Activated T-helper 1 cell treated with anti-CD3 and anti-CD28 coated beads, Interleukin-12 subunit alpha, Interleukin-12 subunit beta, Interleukin-2, Interleukin-4 antibody, amounts not matched to agents 30 ng/mL and 10 ng/mL and 1 ng/mL, durations not matched to agents 14 hours and 24 hours and 36 hours (primary cell): ENCODE measurements around the gene FUT3. TPM values are rescaled to one million over a fixed set of nuclear protein-coding genes. Genes with fewer than 3 reads are reported as not detected.
"Not testable (repeated sequence)": the region's sequence is repeated elsewhere in the genome, so short reads cannot be mapped to it uniquely, and the experiment has no call there.

Experiments
- DNase-seq: peaks from one replicate; pipeline ENCODE4 v3.0.0; 2021; ENCODE audit warnings: low spot score
- H3K27ac Mint-ChIP-seq: one replicate; pipeline ENCODE4 v1.8.0; 2021; ENCODE audit warnings: mild to moderate bottlenecking, mixed read lengths
- H3K27me3 Mint-ChIP-seq: one replicate; pipeline ENCODE4 v1.8.0; 2022; ENCODE audit warnings: mild to moderate bottlenecking, moderate library complexity, mixed read lengths; ENCODE audit not compliant: insufficient read depth
- H3K36me3 Mint-ChIP-seq: one replicate; pipeline ENCODE4 v1.8.0; 2021; ENCODE audit warnings: low read depth, mixed read lengths
- H3K4me1 Mint-ChIP-seq: one replicate; pipeline ENCODE4 v1.8.0; 2021; ENCODE audit warnings: low read depth, mixed read lengths
- H3K4me3 Mint-ChIP-seq: one replicate; pipeline ENCODE4 v1.8.0; 2021; ENCODE audit warnings: mild to moderate bottlenecking, moderate library complexity, mixed read lengths
- H3K9me3 Mint-ChIP-seq: one replicate; pipeline ENCODE4 v1.8.0; 2021; ENCODE audit warnings: mixed read lengths
- intact Hi-C: fragments of 100-400 bp; cut with micrococcal nuclease; formaldehyde crosslinking; loops from one replicate; pipeline ENCODE4 v1.15.1; 2024
- total RNA-seq: library from RNA; stranded (reverse); gene quantifications from 2 replicates; pipeline ENCODE4 v1.2.3, GENCODE V29; 2022

The FUT3 gene
- total RNA-seq, 1 donor from 2014 or later = not detected

DNA sequence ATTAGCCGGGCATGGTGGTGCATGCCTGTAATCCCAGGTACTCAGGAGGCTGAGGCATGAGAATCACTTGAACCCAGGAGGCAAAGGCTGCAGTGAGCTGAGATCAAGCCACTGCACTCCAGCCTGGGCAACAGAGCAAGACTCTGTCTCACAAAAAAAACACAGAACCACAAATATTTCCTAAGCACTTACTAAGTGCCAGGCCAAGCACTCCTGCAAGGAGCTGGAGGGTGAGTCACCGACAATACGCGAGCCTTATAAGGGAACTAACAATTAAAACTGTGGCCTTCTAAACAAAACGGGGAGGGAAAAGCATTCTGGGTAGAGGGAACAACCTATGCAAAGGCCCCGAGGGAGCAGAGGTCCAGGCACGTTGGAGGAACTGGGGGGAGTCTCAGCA is 23.2 kb upstream of the FUT3 start:
- DNase-seq, H3K36me3 Mint-ChIP-seq, H3K27ac Mint-ChIP-seq, H3K27me3 Mint-ChIP-seq, intact Hi-C loops, H3K4me3 Mint-ChIP-seq, H3K9me3 Mint-ChIP-seq, H3K4me1 Mint-ChIP-seq: not testable (repeated sequence)

DNA sequence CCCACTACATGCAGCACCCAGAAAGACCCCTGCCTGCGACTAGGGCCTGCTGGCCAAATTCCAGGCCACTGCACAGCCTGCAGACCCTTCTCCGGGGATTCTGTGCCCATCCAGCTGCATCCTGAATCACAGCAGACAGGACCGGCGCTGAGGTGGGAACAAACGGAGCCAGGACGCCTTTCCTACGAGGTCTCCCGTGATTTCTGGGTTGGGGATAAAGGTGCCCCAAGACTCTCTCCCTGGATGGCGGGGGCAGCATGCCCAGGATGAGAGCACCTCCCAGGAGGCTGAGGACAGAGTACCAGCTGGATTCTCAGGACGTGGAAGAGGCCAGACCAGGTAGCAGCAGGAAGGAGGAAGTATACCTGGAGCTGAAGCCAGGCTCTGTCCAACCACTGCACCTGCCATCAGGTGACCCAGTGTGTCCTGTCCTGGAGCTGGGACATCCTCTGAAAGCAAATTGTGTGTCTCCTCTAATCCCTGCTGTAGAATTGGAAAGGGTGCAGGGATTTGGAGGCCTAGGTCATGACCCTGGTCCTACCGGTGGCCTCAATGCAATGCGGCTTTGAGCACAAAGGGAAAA is 22.5 kb upstream of the FUT3 start:
- no peaks in the 10 kb centered on the region for H3K27me3 Mint-ChIP-seq
- no peak for DNase-seq
- H3K4me1 Mint-ChIP-seq = no peaks in the 10 kb centered on the region
- no peak overlapping the region for H3K27ac Mint-ChIP-seq
- H3K36me3 Mint-ChIP-seq = no peaks in the 10 kb centered on the region
- no peaks in the 10 kb centered on the region for H3K9me3 Mint-ChIP-seq
- no peak overlapping the region for H3K4me3 Mint-ChIP-seq
- intact Hi-C loops = no loop called here

GRCh38 chr19:5870986-5871394 is 19.7 kb upstream of the FUT3 start:
- no peaks in the 10 kb centered on the region for H3K36me3 Mint-ChIP-seq
- DNase-seq = no peak
- no peaks in the 10 kb centered on the region for H3K4me1 Mint-ChIP-seq
- no peaks in the 10 kb centered on the region for H3K9me3 Mint-ChIP-seq
- H3K4me3 Mint-ChIP-seq = no peak overlapping the region
- no peaks in the 10 kb centered on the region for H3K27me3 Mint-ChIP-seq
- intact Hi-C loops = no loop called here
- H3K27ac Mint-ChIP-seq = no peak overlapping the region

GRCh38 chr19:5867201-5868136 is 16.2 kb upstream of the FUT3 start:
- H3K4me1 Mint-ChIP-seq = no peaks in the 10 kb centered on the region

DNA sequence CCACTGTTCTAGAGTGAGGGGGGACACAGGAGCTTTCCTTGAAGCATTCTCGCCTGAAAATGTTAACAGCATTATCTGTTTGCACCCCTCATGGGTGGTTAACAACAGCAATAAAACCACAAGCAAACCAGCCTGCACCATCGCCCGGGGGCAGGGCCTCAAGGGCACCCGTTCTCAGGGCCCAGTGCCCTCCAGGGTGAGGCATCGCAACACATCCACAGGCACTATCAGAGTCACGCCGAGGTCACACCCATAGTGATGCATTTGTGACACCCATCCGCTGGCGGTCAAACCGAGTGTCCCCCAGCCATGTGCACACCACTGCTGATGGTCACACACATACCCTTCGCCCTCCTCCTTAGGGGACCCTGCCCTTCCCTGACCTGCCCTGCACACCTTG is 14.5 kb upstream of the FUT3 start:
- H3K4me3 Mint-ChIP-seq = no peak overlapping the region
- no peaks in the 10 kb centered on the region for H3K9me3 Mint-ChIP-seq
- no peak for DNase-seq
- no peaks in the 10 kb centered on the region for H3K27me3 Mint-ChIP-seq
- H3K36me3 Mint-ChIP-seq = no peaks in the 10 kb centered on the region
- H3K27ac Mint-ChIP-seq = no peak overlapping the region
- no peaks in the 10 kb centered on the region for H3K4me1 Mint-ChIP-seq
- intact Hi-C loops = no loop called here

More at GRCh38 chr19:5867201-5868136, 16.2 kb upstream of the FUT3 start:
- intact Hi-C loops = no loop called here
- no peak overlapping the region for H3K4me3 Mint-ChIP-seq
- H3K36me3 Mint-ChIP-seq = no peaks in the 10 kb centered on the region
- no peak for DNase-seq
- H3K9me3 Mint-ChIP-seq = no peaks in the 10 kb centered on the region
- H3K27me3 Mint-ChIP-seq = no peaks in the 10 kb centered on the region
- H3K27ac Mint-ChIP-seq = no peak overlapping the region

DNA sequence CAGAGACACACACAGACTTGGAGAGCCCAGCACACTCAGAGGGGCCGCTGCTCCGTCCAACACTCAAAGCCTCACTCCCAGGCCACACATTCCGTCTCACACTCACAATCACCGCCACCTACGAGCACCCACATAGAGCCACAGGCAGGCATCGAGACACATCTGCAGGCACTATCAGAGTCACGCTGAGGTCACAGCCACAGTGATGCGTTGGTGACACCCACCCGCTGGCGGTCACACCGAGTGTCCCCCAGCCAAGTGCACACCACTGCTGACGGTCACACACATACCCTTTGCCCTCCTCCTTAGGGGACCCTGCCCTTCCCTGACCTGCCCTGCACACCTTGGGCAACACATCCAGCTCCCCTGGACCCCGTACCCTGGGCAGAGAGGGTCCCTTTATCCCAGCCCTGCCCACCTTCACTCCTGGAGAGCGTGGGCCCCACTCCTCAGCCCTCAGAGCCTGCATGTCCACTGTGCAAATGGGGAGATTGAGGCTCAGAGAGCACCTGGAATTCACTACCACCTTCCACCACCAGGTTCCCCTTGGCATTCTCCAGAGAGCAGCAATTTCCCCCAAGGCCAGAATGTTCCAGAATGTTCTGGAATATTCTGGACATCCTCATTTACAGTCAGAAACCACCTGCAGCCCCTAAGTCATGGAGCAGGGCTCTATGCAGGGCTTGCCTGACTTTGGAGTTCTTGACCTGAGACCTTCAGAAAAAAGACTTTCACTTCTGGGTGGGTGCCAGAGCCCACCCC is 13.7 kb upstream of the FUT3 start:
- H3K4me3 Mint-ChIP-seq = no peak overlapping the region
- no peaks in the 10 kb centered on the region for H3K27me3 Mint-ChIP-seq
- H3K4me1 Mint-ChIP-seq = no peaks in the 10 kb centered on the region
- DNase-seq = no peak
- H3K9me3 Mint-ChIP-seq = no peaks in the 10 kb centered on the region
- H3K27ac Mint-ChIP-seq = peak overlapping the region; percentile 58
- intact Hi-C loops = no loop called here
- no peaks in the 10 kb centered on the region for H3K36me3 Mint-ChIP-seq

- DNase-seq = no peak
- no peak overlapping the region for H3K4me3 Mint-ChIP-seq
- no peaks in the 10 kb centered on the region for H3K36me3 Mint-ChIP-seq
- intact Hi-C loops = no loop called here
- no peak overlapping the region for H3K27ac Mint-ChIP-seq
- H3K4me1 Mint-ChIP-seq = no peaks in the 10 kb centered on the region
- no peaks in the 10 kb centered on the region for H3K9me3 Mint-ChIP-seq
- no peaks in the 10 kb centered on the region for H3K27me3 Mint-ChIP-seq
Measured at GRCh38 chr19:5864013-5864720, 12.9 kb upstream of the FUT3 start.

DNA sequence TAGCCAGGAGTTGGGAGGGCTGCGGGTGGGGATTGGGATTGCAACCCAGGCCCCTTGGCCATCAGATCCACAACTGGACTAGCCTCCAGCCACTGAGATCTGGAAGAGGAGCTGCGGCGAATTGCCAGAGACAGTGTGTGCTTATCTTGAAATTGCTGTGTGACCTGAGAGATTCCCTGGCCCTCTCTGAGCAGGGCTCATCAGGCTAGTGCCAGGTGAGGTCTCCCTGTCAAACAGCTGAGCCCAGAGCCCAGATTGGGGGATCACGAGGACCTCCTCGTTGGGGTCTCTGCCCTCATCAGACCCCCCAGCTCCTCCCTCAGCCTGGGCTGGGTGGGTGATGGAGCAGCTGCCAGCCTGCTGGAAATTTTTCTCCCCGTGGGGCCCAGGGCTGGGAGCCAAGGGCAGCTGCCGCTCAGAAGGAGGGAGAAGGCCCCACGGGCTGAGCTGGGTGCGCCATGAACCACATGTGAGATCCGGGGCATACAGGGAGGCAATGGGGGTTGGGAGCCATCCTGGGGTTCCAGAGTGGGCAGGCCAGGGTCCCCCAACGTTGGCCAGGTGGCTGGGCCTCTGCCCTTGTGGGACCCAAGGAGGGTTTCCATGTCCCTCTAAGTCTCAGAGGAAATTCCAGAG is 11.9 kb upstream of the FUT3 start:
- H3K36me3 Mint-ChIP-seq = no peaks in the 10 kb centered on the region
- H3K4me3 Mint-ChIP-seq = no peak overlapping the region
- intact Hi-C loops = no loop called here
- no peaks in the 10 kb centered on the region for H3K27me3 Mint-ChIP-seq
- no peaks in the 10 kb centered on the region for H3K9me3 Mint-ChIP-seq
- H3K4me1 Mint-ChIP-seq = no peaks in the 10 kb centered on the region
- H3K27ac Mint-ChIP-seq = no peak overlapping the region
- no peak for DNase-seq

DNA sequence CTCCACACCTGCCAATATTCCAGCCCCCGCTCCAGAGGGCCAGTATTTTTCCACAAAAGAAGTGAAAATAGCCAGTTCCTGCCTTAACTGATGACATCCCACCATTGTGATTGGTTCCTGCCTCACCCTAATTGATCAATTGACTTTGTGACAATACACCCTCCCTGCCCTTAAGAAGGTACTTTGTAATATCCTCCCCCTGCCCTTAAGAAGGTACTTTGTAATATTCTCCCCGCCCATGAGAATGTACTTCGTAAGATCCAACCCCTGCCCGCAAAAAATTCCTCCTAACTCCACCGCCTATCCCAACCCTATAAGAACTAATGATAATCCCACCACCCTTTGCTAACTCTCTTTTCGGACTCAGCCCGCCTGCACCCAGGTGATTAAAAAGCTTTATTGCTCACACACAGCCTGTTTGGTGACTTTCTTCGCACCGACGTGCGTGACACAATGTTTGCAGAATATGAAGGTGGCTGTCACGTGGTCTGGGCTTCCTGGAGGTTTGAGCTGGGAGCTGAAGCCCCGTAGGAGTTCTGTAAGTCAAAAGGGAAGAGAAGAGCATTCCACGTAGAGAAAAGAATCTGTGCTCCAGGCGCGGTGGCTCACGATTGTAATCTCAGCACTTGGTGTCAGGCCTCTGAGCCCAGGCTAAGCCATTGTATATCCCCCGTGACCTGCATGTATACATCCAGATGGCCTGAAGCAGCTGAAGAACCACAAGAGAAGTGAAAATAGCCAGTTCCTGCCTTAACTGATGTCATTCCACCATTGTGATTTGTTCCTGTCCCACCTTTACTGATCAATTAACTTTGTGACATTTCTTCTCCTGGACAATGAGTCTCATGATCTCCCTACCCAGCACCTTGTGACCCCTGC is 6.2 kb upstream of the FUT3 start:
- Mint-ChIP-seq H3K36me3 (no peaks in the 10 kb centered on the region), H3K4me1 (no peaks in the 10 kb centered on the region), H3K4me3 (no peak overlapping the region), H3K27ac (no peak overlapping the region), H3K27me3 (no peaks in the 10 kb centered on the region), H3K9me3 (no peaks in the 10 kb centered on the region)
- intact Hi-C loops = no loop called here
- no peak for DNase-seq

GRCh38 chr19:5855151-5855550 is 3.9 kb upstream of the FUT3 start:
- H3K27ac Mint-ChIP-seq, H3K4me3 Mint-ChIP-seq, H3K27me3 Mint-ChIP-seq, DNase-seq, H3K4me1 Mint-ChIP-seq, H3K9me3 Mint-ChIP-seq, H3K36me3 Mint-ChIP-seq, intact Hi-C loops: not testable (repeated sequence)

DNA sequence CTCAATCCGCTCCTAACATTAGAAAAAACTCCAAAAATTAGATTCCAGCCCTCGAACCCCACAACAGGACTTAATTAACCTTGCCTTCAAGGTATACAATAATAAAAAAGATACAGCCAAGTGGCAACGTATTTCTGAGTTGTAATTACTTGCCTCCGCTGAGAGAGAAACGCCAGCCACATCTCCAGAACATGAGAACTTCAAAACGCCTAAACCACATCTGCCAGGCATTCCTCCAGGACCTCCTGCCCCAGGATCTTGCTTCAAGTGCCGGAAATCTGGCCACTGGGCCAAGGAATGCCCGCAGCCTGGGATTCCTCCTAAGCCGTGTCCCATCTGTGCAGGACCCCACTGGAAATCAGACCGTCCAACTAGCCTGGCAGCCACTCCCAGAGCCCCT is 2.9 kb upstream of the FUT3 start:
- H3K27ac Mint-ChIP-seq, intact Hi-C loops, H3K4me1 Mint-ChIP-seq, H3K27me3 Mint-ChIP-seq, DNase-seq, H3K9me3 Mint-ChIP-seq, H3K4me3 Mint-ChIP-seq, H3K36me3 Mint-ChIP-seq: not testable (repeated sequence)
